GM19193 (cell line): ENCODE data around the gene UHRF2.
A peak's percentile ranks its signal among the peaks of the same experiment; 100 is the strongest.

ENCODE experiments used
- POLR2A ChIP-seq: IDR thresholded peaks from 4 replicates; pipeline ENCODE4 v1.6.1; 2011; ENCODE audit not compliant: insufficient read depth, insufficient read length; ENCODE audit errors: extremely low read depth

The UHRF2 gene, protein sequence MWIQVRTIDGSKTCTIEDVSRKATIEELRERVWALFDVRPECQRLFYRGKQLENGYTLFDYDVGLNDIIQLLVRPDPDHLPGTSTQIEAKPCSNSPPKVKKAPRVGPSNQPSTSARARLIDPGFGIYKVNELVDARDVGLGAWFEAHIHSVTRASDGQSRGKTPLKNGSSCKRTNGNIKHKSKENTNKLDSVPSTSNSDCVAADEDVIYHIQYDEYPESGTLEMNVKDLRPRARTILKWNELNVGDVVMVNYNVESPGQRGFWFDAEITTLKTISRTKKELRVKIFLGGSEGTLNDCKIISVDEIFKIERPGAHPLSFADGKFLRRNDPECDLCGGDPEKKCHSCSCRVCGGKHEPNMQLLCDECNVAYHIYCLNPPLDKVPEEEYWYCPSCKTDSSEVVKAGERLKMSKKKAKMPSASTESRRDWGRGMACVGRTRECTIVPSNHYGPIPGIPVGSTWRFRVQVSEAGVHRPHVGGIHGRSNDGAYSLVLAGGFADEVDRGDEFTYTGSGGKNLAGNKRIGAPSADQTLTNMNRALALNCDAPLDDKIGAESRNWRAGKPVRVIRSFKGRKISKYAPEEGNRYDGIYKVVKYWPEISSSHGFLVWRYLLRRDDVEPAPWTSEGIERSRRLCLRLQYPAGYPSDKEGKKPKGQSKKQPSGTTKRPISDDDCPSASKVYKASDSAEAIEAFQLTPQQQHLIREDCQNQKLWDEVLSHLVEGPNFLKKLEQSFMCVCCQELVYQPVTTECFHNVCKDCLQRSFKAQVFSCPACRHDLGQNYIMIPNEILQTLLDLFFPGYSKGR

GRCh38 chr9:6412487-6413364, at the start of gene UHRF2:
Gene UHRF2 (plus strand): TSS chr9:6413199. CDS start chr9:6413491, 292 bp downstream.
- TF ChIP-seq POLR2A, result peak; percentile 97

GRCh38 chr9:6367128-6367890, 45.7 kb upstream of the UHRF2 start:
- TF ChIP-seq POLR2A, result no peak

DNA sequence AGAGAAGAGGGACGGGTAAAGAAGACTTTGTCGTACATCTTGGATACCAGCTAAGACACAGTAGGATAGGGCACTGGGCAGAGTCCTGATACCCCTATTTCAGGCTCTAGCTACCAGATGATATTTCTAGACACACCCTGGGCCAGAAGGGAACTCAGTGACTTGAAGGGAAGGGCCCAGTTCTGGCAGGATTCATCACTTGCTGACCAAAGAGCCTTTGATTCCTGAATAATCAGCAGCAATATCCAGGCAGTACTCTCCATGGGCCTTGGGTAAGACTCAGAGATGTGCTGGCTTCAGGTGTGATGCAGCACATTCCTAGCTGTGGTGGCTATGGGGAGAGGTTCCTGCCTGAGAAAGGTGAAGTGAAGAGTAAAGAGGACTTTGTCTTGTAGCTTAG, 44.2 kb upstream of the UHRF2 start:
- no peak for TF ChIP-seq POLR2A

DNA sequence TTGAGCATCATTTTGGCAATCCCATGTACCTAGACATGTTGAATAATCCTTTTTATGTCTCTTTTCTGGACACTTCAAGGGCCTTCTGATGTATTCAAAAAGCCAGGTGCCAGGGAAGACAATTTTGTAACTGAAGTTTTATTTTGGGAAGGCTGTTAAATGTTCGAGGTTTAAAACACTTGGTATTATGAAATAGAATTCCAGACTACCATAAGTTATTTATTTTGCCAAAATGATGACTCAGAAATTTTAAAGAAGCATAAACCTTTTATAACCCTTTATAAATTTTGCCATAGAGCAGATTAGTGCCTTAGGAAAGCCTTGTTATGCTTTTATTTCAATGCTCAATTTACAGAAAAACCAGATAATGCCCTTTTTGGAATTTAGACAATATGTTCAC, 30.3 kb upstream of the UHRF2 start:
- no peak for TF ChIP-seq POLR2A

- TF ChIP-seq POLR2A, result no peak
Observed at GRCh38 chr9:6383551-6384225, 29.3 kb upstream of the UHRF2 start.

- TF ChIP-seq POLR2A, result no peak
Observed at GRCh38 chr9:6384732-6385131, 28.3 kb upstream of the UHRF2 start.

- TF ChIP-seq POLR2A, result no peak
Observed at GRCh38 chr9:6399071-6399470, 13.9 kb upstream of the UHRF2 start.

GRCh38 chr9:6405371-6405770, 7.6 kb upstream of the UHRF2 start:
- no peak for TF ChIP-seq POLR2A

DNA sequence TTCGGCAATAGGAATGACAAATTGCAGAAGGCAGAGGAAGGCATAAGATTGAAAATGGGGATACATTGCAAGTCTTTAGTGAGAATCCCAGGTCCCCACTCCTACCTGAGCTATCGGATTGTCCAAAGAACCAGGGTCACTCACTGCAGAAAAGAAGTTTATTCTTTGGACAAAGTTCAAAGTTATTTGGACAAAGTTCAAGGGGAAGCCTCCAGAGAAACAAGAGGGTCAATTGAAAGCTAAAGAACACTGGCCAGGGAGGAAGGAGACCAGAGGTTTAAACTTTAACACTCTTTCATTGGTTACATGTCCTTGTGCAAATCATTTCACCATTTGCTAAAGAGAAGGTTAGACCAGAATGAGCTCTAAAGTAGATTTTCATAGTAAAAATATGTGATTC, 5.2 kb upstream of the UHRF2 start:
- TF ChIP-seq POLR2A, result no peak

- TF ChIP-seq POLR2A, result no peak
Observed at GRCh38 chr9:6408320-6408719, 4.7 kb upstream of the UHRF2 start.

DNA sequence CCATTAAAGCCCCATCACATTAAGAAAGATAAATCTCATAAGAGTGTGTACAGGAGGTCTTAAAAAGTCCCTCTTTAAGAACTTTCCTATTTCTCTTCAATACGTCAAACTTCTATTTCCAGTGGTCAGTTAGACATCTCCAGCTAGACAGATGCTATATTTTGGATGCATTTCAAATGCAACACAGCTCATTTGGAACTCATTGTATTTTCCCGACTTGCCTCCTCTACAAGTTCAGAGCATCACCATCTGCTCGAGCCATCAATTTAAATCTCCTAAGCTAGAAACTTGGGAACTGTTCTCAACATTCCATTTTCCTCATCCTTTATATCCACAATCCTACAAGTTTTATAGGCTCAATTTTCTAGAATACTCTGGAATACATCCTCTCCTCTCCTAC, 3.2 kb upstream of the UHRF2 start:
- TF ChIP-seq POLR2A, result no peak

DNA sequence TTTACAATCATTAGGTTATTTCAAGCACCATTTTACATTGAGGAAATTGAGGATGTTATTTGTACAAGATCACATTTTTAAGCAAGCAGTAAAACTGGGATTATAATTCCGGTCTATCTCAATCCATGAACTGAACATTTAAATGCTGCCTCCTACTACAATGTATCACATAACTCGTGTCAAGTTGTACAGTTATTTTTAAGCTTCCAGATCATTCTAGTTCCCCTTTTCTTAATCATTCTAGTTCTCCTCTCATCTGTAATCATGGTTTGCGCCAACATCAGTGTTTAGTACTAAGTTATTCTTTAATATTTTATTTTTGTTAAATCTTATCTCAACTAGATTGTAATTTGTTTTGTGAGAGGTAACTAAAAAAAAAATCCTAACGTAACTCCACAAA, 2.4 kb upstream of the UHRF2 start:
- no peak for TF ChIP-seq POLR2A

DNA sequence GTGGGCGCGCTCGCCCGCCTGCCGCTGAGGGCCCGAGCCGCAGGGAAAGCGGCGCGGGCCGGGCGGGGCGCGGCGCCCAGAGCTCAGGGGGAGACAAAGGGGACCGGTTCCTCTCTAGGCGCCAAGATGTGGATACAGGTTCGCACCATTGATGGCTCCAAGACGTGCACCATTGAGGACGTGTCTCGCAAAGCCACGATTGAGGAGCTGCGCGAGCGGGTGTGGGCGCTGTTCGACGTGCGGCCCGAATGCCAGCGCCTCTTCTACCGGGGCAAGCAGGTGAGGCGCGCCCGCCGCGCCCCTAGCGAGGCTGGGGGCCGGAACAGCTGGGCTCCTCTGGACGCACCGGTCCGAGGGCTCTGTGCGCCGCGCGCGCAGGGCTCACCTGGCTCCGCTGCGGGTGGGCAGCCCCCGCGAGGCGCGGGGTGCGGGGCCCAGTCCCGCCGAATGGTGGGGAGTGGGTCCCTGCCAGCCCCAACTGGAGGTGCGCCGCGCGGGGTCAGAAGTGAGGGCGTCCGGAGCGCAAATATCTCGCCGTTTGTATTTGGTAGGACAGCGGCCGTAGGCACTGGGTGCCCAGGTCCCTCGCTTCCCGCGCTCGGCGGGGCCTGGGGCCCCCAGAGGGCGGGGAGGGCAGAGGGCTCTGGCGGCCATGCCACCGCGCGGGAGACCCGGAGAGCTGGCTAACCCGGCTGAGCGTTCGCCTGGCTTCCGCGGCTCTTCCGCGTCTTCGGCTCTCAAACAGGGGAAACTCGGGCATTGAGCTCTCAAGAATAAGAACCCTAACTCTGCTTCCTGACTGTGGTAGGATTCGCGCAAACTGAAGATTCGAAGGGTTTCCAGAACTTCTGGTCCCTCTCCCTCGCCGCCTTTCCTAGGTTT, 607 bp downstream of the UHRF2 start:
- no peak for TF ChIP-seq POLR2A

GRCh38 chr9:6414247-6414641, 1.2 kb downstream of the UHRF2 start:
- no peak for TF ChIP-seq POLR2A

DNA sequence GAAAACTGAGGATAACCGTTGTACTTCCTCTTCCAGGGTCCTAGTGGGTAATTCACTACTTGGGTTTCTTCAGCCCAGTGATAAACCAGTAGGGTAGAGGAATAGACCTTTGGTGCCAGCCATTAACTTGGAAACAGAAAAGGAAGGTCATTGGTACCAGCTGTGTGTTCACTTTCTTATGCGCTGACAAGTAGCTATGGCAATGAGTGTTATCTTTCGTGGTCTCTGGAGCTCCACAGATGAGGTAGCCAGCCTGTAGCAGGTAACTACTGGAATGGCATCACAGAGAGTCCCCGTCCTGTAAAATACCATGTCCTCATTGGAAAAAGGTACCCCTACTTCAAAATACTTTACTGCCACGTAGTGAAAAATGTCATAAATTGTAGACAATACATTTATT, 2.3 kb downstream of the UHRF2 start:
- TF ChIP-seq POLR2A, result no peak
